ENCODE data around the gene TCERG1L. TPM values are rescaled to one million over a fixed set of nuclear protein-coding genes. Genes with fewer than 3 reads are reported as not detected.
A peak's percentile ranks its signal among the peaks of the same experiment; 100 is the strongest.
"Not testable (repeated sequence)": the region's sequence is repeated elsewhere in the genome, so short reads cannot be mapped to it uniquely, and the experiment has no call there.

TCERG1L gene
- total RNA-seq, 1 donor from 2014 or later: 0.31 TPM

- no peak for DNase-seq
These were observed 127.0 kb downstream of the TCERG1L start for GRCh38 chr10:131184503-131184902.

- no peak for DNase-seq
These were observed 127.9 kb downstream of the TCERG1L start for GRCh38 chr10:131183546-131184045.

GRCh38 chr10:131181456-131181855 is 130.1 kb downstream of the TCERG1L start:
- no peak for DNase-seq

GRCh38 chr10:131180740-131181415 is 130.6 kb downstream of the TCERG1L start:
- DNase-seq: no peak

GRCh38 chr10:131180086-131180485 is 131.4 kb downstream of the TCERG1L start:
- DNase-seq: no peak

- DNase-seq: peak; percentile 3
These were observed 132.2 kb downstream of the TCERG1L start for GRCh38 chr10:131179361-131179760.

- DNase-seq: no peak
These were observed 132.8 kb downstream of the TCERG1L start for GRCh38 chr10:131178521-131179331.

GRCh38 chr10:131177431-131178327 is 133.8 kb downstream of the TCERG1L start:
- peak; percentile 66 for DNase-seq

- no peak for DNase-seq
These were observed 134.6 kb downstream of the TCERG1L start for GRCh38 chr10:131176907-131177306.

- not testable (repeated sequence) for DNase-seq
These were observed 135.2 kb downstream of the TCERG1L start for GRCh38 chr10:131176324-131176723.

GRCh38 chr10:131175891-131176290 is 135.6 kb downstream of the TCERG1L start:
- no peak for DNase-seq

- DNase-seq: no peak
These were observed 136.6 kb downstream of the TCERG1L start for GRCh38 chr10:131174651-131175540.

GRCh38 chr10:131174211-131174565 is 137.3 kb downstream of the TCERG1L start:
- no peak for DNase-seq

GRCh38 chr10:131173484-131174210 is 137.9 kb downstream of the TCERG1L start:
- no peak for DNase-seq

- no peak for DNase-seq
These were observed 139.1 kb downstream of the TCERG1L start for GRCh38 chr10:131172433-131172832.

GRCh38 chr10:131169146-131169545 is 142.4 kb downstream of the TCERG1L start:
- DNase-seq: no peak

- DNase-seq: no peak
These were observed 143.2 kb downstream of the TCERG1L start for GRCh38 chr10:131168238-131168875.

- no peak for DNase-seq
These were observed 144.3 kb downstream of the TCERG1L start for GRCh38 chr10:131167036-131167860.

- DNase-seq: no peak
These were observed 145.0 kb downstream of the TCERG1L start for GRCh38 chr10:131166486-131166885.

Measured in tongue (tissue), 2 donors.